H9 (cell line): ENCODE data around the gene ENHO. TPM values are rescaled to one million over a fixed set of nuclear protein-coding genes. Genes with fewer than 3 reads are reported as not detected.

Source experiments
- DNase-seq: peaks from one replicate; pipeline ENCODE4 v3.0.0-alpha.2; 2017
- H2AFZ ChIP-seq: one replicate; pipeline ENCODE4 v1.6.1; 2013; ENCODE audit warnings: mild to moderate bottlenecking, low read length, control low read depth, moderate library complexity
- H2AK5ac ChIP-seq: 2 replicates; pipeline ENCODE4 v1.6.1; 2013; ENCODE audit warnings: low read length, control low read depth, mixed read lengths; ENCODE audit not compliant: insufficient read length
- H2BK120ac ChIP-seq: one replicate; pipeline ENCODE4 v1.6.1; 2013; ENCODE audit warnings: low read depth, mild to moderate bottlenecking, low read length, control low read depth, inconsistent platforms; ENCODE audit not compliant: poor library complexity, severe bottlenecking
- H2BK12ac ChIP-seq: 2 replicates; pipeline ENCODE4 v1.6.1; 2013; ENCODE audit warnings: low read length, control low read depth, mixed read lengths, low read depth; ENCODE audit not compliant: insufficient read length
- H2BK15ac ChIP-seq: 2 replicates; pipeline ENCODE4 v1.6.1; 2013; ENCODE audit warnings: low read depth, low read length, control low read depth
- H2BK20ac ChIP-seq: one replicate; pipeline ENCODE4 v1.6.1; 2013; ENCODE audit warnings: low read depth, mild to moderate bottlenecking, low read length, control low read depth, inconsistent platforms; ENCODE audit not compliant: poor library complexity, severe bottlenecking
- H2BK5ac ChIP-seq: 2 replicates; pipeline ENCODE4 v1.6.1; 2013; ENCODE audit warnings: low read length, control low read depth, mixed read lengths; ENCODE audit not compliant: insufficient read length
- H3K14ac ChIP-seq: 2 replicates; pipeline ENCODE4 v1.6.1; 2013; ENCODE audit warnings: low read length, control low read depth; ENCODE audit not compliant: insufficient read depth
- H3K18ac ChIP-seq: 2 replicates; pipeline ENCODE4 v1.6.1; 2013; ENCODE audit warnings: low read depth, mild to moderate bottlenecking, mixed read lengths, low read length, control low read depth; ENCODE audit not compliant: insufficient read length
- H3K23ac ChIP-seq: 2 replicates; pipeline ENCODE4 v1.6.1; 2013; ENCODE audit warnings: low read length, control low read depth, mixed read lengths, low read depth; ENCODE audit not compliant: insufficient read length
- H3K23me2 ChIP-seq: 2 replicates; pipeline ENCODE4 v1.6.1; 2013; ENCODE audit warnings: low read depth, mild to moderate bottlenecking, mixed read lengths, low read length, control low read depth; ENCODE audit not compliant: insufficient read length, poor library complexity, severe bottlenecking
- H3K27ac ChIP-seq: 2 replicates; pipeline ENCODE4 v1.5.1; 2013; ENCODE audit warnings: low read length, control low read depth, mixed read lengths, low read depth; ENCODE audit not compliant: insufficient read length
- H3K27me3 ChIP-seq: 2 replicates; pipeline ENCODE4 v1.6.1; 2013; ENCODE audit warnings: low read length, control low read depth, inconsistent platforms; ENCODE audit not compliant: insufficient read depth
- H3K4ac ChIP-seq: 2 replicates; pipeline ENCODE4 v1.6.1; 2013; ENCODE audit warnings: low read depth, mild to moderate bottlenecking, control low read depth, inconsistent platforms, low read length, moderate library complexity
- H3K4me1 ChIP-seq: 2 replicates; pipeline ENCODE4 v1.6.1; 2013; ENCODE audit warnings: low read length, control low read depth, inconsistent platforms; ENCODE audit not compliant: insufficient read depth
- H3K4me2 ChIP-seq: 2 replicates; pipeline ENCODE4 v1.6.1; 2013; ENCODE audit warnings: low read length, control low read depth, mixed read lengths; ENCODE audit not compliant: insufficient read length, insufficient read depth
- H3K56ac ChIP-seq: 2 replicates; pipeline ENCODE4 v1.6.1; 2013; ENCODE audit warnings: low read depth, mild to moderate bottlenecking, mixed read lengths, low read length, control low read depth; ENCODE audit not compliant: insufficient read length
- H3K79me1 ChIP-seq: 2 replicates; pipeline ENCODE4 v1.6.1; 2013; ENCODE audit warnings: low read depth, mild to moderate bottlenecking, moderate library complexity, low read length, control low read depth, inconsistent platforms; ENCODE audit not compliant: insufficient read depth, poor library complexity, severe bottlenecking
- H3K79me2 ChIP-seq: 2 replicates; pipeline ENCODE4 v1.6.1; 2013; ENCODE audit warnings: low read length, control low read depth, inconsistent platforms; ENCODE audit not compliant: insufficient read depth
- H3K9ac ChIP-seq: 2 replicates; pipeline ENCODE4 v1.6.1; 2013; ENCODE audit warnings: low read length, control low read depth, mixed read lengths; ENCODE audit not compliant: insufficient read length; ENCODE audit errors: extremely low read depth
- H3K9me3 ChIP-seq: one replicate; pipeline ENCODE4 v1.6.1; 2013; ENCODE audit warnings: low read depth, low read length, inconsistent platforms; ENCODE audit not compliant: control insufficient read depth
- H3T11ph ChIP-seq: one replicate; pipeline ENCODE4 v1.6.1; 2013; ENCODE audit warnings: mild to moderate bottlenecking, low read length, control low read depth, inconsistent platforms
- H4K20me1 ChIP-seq: one replicate; pipeline ENCODE4 v1.6.1; 2013; ENCODE audit not compliant: control insufficient read depth, insufficient read length, insufficient read depth
- H4K5ac ChIP-seq: 2 replicates; pipeline ENCODE4 v1.6.1; 2013; ENCODE audit warnings: low read depth, mild to moderate bottlenecking, mixed read lengths, low read length, control low read depth; ENCODE audit not compliant: insufficient read length
- H4K8ac ChIP-seq: replicated peaks from 2 replicates; pipeline ENCODE4 v1.6.1; 2013; ENCODE audit warnings: low read length, control low read depth, mixed read lengths, low read depth; ENCODE audit not compliant: insufficient read length
- H4K91ac ChIP-seq: 2 replicates; pipeline ENCODE4 v1.6.1; 2013; ENCODE audit warnings: low read depth, mild to moderate bottlenecking, moderate library complexity, mixed read lengths, low read length, control low read depth; ENCODE audit not compliant: insufficient read length
- H3K27ac Mint-ChIP-seq, 3 experiments: 2 replicates in 2 of 3; 3 replicates in 1 of 3; pipeline ENCODE4 v1.8.0; 2020 to 2021; ENCODE audit warnings: mixed read lengths in 3 of 3, mild to moderate bottlenecking in 1 of 3, moderate library complexity in 1 of 3
- H3K27me3 Mint-ChIP-seq: 2 replicates; pipeline ENCODE4 v1.8.0; 2021; ENCODE audit warnings: low read depth, mild to moderate bottlenecking, moderate library complexity, mixed read lengths
- H3K36me3 Mint-ChIP-seq, 3 experiments: 2 replicates in 2 of 3; 3 replicates in 1 of 3; pipeline ENCODE4 v1.8.0; 2020 to 2021; ENCODE audit warnings: low read depth in 3 of 3, mixed read lengths in 3 of 3; ENCODE audit not compliant: insufficient read depth in 1 of 3
- H3K4me1 Mint-ChIP-seq, 2 experiments: 2 replicates each; pipeline ENCODE4 v1.8.0; 2020; ENCODE audit warnings: mixed read lengths in 2 of 2
- H3K4me3 Mint-ChIP-seq, 2 experiments: 2 replicates in 1 of 2; 3 replicates in 1 of 2; pipeline ENCODE4 v1.8.0; 2020 to 2021; ENCODE audit warnings: mild to moderate bottlenecking in 2 of 2, mixed read lengths in 2 of 2, moderate library complexity in 1 of 2
- H3K9me3 Mint-ChIP-seq, 2 experiments: 2 replicates in 1 of 2; 3 replicates in 1 of 2; pipeline ENCODE4 v1.8.0; 2020; ENCODE audit warnings: mild to moderate bottlenecking in 2 of 2, mixed read lengths in 2 of 2, moderate library complexity in 1 of 2
- CTCF ChIP-seq: fragments of 200-600 bp; sonication (generic); conservative IDR thresholded peaks from 3 replicates; pipeline ENCODE4 v1.8.0; 2021; ENCODE audit warnings: antibody characterized with exemption, mild to moderate bottlenecking
- WGBS: extraction: QIAGEN DNeasy Blood & Tissue Kit; methylation state at CpG from one replicate; pipeline ENCODE4 v1.1.7; 2013; ENCODE audit warnings: missing lambda C conversion rate, low lambda C conversion rate, mixed read lengths; ENCODE audit not compliant: insufficient read length; ENCODE audit errors: extremely low coverage; 5-methylcytosine and 5-hydroxymethylcytosine counted together
- total RNA-seq: library from RNA; stranded (reverse); gene quantifications from 2 replicates; pipeline ENCODE4 v1.2.1, GENCODE V29; 2021

Gene ENHO
- total RNA-seq, 1 experiment from 2014 or later: 14.5 TPM

GRCh38 chr9:34564617-34565016 lies 41.8 kb upstream of the ENHO start:
- H3K27me3 Mint-ChIP-seq: peaks cover 39% of the 10 kb centered on the region
- H2AFZ ChIP-seq: no peak overlapping the region

More at GRCh38 chr9:34564617-34565016, 41.8 kb upstream of the ENHO start:
- H2AK5ac ChIP-seq: no peak overlapping the region
- H3K4ac ChIP-seq: no peak overlapping the region
- H2BK5ac ChIP-seq: no peak overlapping the region
- Mint-ChIP-seq H3K36me3 (no peaks in the 10 kb centered on the region), H3K27ac (no peak overlapping the region), H3K4me3 (no peak overlapping the region), H3K9me3 (0 out of 5 replicates have a peak, but pooled peaks cover 0 to 2% of the 10 kb centered on the region in 2 experiments), H3K4me1 (peaks cover 19 to 37% of the 10 kb centered on the region in 2 experiments)
- DNase-seq: no peak
- H2BK20ac ChIP-seq: no peak overlapping the region
- H3K79me2 ChIP-seq: no peaks in the 10 kb centered on the region
- H3K4me2 ChIP-seq: no peak overlapping the region
- H3K14ac ChIP-seq: no peak overlapping the region
- no peaks in the 10 kb centered on the region for H4K20me1 ChIP-seq
- no peak overlapping the region for H3K23ac ChIP-seq
- no peak overlapping the region for H4K5ac ChIP-seq
- TF ChIP-seq CTCF: no peak
- no peak overlapping the region for H3K27ac ChIP-seq
- H3K18ac ChIP-seq: no peak overlapping the region
- H3K56ac ChIP-seq: no peak overlapping the region
- no peaks in the 10 kb centered on the region for H3K9me3 ChIP-seq
- H2BK12ac ChIP-seq: no peak overlapping the region
- H3K4me1 ChIP-seq: peaks cover 4% of the 10 kb centered on the region; the same call in 1 of the 2 replicates
- H3K79me1 ChIP-seq: no peaks in the 10 kb centered on the region
- no peaks in the 10 kb centered on the region for H3K23me2 ChIP-seq
- WGBS: no CpG with 5 or more reads among the region's 16 CpGs
- H2BK120ac ChIP-seq: no peak overlapping the region
- H3T11ph ChIP-seq: no peak overlapping the region
- H3K9ac ChIP-seq: no peak overlapping the region
- H2BK15ac ChIP-seq: no peak overlapping the region
- no peak overlapping the region for H4K8ac ChIP-seq
- H4K91ac ChIP-seq: no peak overlapping the region
- no peaks in the 10 kb centered on the region for H3K27me3 ChIP-seq
